Stimulated activated CD4-positive, alpha-beta T cell treated with anti-CD3 and anti-CD28 coated beads, TNF-alpha, amount 100 ng/mL, for 4 hours (primary cell): ENCODE data around the gene TMEM132C.

Experiments
- DNase-seq, 3 experiments: peaks; one replicate each; pipeline ENCODE4 v3.0.0-alpha.2; 2020; ENCODE audit warnings: low read depth in 3 of 3

The TMEM132C gene

DNA sequence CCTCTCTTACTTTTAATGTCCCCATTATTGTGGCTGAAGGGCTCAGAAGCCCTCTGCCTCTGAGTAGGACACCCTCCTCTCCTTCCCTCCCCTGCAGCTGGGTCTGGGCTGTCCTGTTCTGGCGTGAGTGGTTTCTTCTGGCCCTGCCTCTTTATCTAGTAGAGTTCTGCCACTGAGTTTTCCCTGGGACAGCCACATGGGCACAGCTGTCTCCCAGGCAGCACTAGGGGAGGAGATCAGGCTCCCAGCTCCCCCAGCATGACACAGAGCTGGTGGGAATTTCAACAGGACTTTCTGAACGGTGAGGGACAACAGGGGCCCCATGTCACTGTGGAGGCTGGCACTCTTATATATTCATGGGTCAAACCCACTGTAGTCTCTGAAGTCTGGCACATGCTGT lies 21.4 kb downstream of the TMEM132C start:
- no peak for DNase-seq

DNA sequence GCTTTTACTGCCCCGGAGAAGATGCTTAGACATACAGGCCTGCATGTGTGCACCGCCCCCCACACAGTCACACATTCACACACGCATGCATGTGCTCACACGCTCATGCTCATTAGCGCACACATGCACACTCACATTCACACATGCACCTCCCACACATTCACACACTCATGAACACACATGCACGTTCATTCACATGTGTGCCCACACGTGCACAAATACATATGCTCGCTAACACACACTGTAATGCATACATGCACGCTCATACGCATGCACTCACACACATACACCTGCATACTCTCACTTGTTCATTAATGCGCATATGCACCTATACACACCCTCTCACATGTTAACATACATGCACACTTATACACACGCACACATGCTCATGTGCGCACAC lies 21.9 kb downstream of the TMEM132C start:
- no peak for DNase-seq

DNA sequence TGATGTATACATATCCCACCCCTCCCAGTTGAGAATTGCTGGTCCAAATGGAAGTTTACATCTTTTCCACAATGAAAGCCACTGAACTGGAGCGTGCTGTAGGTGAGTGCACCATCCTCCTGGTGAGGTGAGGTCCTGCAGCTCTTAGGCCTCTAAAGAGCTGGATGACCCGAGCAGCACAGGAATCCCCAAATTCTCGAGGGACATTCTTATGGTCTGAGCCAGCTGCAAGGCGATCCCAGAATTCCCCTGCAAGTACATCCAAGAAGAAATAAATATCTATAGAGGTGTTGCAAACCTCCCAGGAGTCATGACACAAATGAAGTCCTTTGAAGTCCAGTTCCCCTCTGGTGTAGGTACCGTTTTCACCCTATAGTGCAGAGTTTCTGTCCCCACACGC lies 24.0 kb downstream of the TMEM132C start:
- no peak for DNase-seq

DNA sequence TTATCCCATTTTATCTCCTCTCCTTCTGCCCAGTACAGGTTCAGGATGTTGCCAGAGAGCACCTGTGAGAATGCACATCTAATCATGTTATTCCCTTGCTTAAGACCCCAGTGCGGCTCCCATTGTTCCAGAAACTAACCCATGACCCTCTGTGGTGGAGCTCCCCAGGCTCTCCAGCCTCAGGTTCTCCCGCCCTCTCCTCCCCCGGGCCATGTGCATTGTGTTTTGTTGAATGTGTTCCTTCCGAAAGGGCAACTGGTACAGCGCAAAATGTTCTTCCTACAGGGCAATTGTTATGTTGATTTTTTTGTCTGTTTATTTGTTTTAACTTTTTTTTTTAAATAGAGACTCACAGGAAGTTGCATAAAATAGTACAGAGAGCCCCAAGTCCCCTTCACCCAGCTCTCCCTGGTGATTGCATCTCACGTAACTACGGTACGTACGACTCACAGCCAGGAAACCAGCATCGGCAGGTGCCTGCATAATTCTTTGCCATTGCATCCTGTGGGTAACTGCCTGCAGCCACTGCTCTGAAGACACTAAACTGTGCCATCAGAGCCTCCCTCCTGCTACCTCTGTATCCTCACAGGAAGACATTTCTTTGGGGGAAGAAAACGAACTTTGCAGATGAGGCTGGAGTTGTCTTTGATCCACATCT lies 31.2 kb downstream of the TMEM132C start:
- no peak for DNase-seq

DNA sequence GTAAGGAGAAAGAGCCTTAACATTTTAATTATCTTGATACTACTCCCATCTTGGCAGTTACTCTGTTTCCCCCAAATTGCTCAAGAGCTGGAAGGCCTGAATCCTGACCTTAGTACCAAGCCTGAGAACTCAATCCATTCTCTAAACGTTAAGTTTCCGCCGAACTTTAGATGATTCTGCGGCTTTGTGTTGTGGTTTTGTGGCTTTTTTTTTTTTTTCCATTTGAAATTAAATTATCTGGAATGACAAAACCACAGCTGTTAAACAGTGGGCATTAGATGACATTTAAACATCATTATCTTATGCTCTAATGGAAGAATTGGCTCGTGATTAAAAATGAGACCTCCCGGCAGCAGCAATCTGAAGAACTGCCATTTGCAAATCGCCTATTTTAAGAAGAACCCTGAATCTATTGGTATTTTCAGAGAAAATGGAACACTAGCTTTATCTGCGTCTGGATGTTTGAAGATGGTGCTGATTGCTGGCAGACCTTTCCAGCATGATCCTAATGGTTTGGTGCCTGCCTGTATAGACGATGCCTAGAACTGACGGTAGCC lies 38.4 kb downstream of the TMEM132C start:
- no peak for DNase-seq

DNA sequence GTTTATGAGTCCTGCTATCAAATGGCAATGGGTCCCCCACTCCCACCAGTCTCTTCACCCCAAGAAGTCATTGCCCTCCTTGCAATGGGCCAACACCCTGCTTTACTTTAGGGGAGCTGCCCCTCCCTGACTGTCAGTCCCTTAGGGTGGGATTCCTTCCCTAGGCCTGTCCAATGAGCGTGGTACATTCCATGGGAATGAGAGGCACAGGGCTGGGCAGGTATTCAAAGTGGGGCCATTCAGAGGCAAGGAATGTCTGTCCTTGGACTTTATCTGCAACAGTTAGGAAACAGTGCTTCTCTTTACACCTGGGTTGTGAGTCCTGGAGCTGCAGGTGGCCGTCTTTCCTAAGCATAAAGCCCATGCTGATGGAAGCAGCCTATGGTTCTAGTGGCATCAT lies 40.8 kb downstream of the TMEM132C start:
- DNase-seq = no peak

DNA sequence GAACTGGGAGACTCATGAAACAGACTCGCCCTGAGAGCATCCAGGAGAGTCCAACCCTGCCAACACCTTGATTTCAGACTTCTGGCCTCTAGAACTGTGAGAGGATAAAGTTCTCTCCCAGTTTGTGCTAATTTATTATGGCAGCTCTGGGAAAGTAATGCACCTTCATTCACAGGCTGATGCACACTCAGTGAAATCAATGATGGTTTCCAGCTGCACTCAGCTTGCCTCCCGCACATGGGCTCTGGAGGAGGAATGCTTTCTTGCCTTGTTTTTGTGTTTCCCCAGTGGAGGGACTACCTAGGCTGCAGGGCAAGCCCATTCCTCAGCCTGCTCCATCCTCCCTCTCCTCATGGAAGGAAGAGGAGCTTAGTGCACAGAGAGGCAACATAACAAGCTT lies 45.7 kb downstream of the TMEM132C start:
- DNase-seq = no peak

DNA sequence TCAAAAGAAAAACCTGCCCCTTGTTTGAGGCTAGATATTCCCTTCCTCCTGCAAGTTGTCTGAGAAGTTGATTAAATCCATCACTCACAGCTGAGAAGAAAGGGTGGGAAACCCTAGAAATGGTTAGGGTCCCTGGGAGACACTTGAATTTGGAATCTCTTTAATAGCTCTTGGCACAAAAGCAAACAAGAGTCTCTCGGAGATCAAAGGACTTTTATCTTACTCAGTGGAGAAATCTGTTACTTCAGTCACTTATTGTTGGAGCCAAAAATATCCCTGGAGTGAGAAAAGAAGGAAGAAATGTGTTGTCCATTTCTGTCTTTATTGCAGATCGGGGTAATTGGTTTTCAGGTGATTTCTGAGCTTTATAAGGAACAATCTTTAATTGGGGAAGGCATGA lies 47.0 kb downstream of the TMEM132C start:
- no peak for DNase-seq

DNA sequence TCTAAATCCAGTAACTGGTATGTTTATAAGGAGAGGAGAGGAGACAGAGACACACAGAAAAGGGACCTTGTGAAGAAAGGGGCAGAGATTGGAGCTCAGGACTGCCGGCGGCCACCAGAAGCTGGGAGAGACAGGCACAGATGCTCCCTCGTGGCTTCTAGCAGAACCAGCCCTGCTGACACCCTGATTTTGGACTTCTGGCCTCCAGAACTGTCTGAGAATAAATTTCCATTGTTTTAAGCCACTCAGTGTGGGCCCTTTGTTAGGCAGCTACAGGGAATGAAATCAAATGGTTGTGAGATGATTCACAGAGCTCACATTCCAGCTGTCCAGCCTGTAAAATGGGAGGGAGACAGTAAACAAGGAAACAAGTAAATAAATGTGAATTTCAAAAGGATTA lies 47.6 kb downstream of the TMEM132C start:
- no peak for DNase-seq

DNA sequence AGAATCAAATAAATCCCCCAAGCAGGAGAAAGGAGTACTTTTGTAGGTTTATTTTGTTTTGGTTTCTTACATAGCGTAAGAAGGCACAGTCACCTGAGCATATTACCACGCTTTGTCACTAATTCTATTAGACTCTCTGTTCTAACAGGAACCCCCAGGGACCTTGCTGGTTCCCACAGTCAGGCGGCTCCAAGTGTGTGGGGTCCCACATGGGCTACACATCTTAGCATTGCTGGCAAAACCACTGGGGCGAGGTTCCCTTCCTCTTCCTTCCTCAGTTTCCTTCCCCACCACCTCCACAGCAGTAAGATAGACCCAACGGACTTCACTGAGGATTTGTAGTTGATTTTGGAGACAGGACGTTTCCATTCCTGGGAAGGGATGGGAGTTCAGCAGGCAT lies 49.1 kb downstream of the TMEM132C start:
- no peak for DNase-seq

DNA sequence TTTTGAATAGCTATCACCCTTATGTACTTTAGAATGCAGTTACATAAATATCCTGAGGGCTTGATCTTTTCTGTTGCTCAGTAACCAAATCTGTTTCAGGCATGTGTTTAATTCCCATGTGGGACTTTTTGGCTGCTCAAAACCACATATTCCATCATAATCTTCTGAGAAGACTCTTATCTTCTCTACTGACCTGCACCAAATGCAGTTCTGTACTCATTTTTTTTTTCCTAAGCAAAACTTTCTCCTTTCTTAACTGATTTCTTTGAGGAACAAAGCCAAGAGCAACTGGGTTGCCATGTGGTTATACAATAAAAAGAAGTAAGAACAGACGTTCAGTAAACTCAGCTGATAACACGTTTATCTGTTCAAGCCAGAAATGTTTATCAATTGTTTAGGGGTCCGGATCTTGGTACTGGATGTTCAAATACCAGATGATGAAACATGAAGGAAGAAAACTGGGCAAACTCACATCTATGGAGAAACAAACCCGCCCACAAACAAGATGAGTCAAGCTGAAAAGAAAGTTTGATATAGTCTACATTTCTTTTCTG lies 50.1 kb downstream of the TMEM132C start:
- no peak for DNase-seq

DNA sequence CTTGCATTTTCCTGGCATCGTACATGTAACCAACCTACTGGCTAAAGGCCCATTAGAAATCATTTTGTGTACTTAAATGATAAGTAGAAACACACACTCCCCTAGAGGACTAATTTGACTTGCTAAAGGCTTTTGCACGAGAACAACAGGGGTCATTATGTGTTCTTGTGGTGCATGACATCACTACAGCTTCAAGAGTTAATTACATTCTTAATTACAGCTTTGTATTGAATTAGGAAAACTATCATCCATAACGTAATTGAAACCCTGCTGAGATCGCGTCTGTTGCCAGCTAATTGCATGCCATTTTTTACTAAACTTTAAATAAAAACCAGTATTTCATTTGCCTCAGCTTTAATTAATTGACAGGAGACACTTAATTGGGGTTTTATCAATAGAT lies 51.4 kb downstream of the TMEM132C start:
- no peak for DNase-seq

DNA sequence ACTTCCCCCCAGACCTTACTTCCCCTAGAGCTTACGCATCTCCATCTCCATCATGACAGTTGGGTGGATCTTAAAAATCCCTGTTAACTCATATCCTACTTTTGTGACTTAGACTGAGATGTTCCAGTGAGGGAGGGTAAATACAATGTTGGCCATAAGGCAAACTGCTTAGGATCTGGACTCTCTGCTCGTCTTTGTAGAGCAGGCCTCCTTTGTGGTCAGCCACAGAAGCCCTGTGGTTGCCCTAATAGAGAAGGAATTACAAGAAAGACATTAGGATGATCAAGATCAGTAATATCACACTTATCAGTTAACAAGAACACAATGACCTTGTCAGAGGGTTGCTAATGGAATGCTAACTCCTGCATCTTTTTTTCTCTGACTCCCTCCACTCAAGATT lies 52.0 kb downstream of the TMEM132C start:
- DNase-seq = no peak

DNA sequence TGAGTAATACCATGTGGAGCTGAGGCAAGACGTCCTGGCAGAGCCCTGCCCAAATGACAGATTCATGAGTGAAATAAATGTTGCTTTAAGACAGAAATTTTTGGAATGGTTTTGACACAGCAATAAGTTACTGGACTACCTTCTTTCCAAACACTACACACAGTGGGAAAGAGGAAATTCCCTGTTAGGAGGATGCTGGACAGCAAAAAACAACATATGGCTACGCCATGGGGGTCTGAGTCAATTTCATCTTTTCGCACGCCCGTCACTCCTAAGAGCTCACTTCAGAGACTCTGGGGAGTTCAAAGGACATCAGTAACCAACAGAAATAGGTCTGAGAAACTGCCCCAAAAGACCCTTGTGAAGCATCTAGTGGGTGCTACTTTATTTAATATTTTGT lies 55.4 kb downstream of the TMEM132C start:
- DNase-seq = no peak

DNA sequence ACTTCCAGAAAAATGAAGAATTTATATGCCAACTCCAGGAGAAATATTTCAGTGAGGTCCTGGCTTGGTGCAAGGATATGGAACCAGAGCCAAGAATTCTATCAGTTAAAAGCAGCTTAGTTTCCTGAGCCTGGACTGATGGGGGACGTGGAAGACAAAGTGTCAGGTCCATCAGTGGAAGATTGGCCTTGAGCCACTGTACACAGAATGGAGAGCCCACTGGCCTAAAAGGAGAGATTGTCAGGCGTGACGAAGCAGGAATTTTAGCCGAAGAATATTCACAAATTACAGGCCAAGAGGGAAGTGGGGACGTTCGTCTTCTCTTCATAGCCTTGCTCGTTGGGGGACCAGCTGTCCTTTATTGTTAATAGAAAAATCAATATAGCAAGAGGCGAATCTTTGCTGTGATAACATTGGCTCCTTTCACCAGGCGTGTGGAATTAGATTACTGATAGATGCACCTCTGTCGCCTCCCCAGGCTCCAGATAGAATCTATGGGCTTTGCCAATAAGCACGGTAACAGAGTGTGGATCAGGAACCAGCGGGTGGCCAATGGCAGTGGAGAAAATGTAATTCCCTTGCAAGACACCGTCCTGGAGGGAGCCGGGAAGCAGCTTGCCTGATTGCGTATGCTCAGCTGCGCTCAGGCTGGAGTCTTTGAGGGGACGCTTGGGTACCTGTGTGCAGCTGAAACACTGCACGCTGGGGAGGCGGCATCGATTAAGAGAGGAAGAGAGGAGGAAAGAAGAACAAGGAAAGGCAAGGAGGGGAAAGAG lies 56.4 kb downstream of the TMEM132C start:
- no peak for DNase-seq

DNA sequence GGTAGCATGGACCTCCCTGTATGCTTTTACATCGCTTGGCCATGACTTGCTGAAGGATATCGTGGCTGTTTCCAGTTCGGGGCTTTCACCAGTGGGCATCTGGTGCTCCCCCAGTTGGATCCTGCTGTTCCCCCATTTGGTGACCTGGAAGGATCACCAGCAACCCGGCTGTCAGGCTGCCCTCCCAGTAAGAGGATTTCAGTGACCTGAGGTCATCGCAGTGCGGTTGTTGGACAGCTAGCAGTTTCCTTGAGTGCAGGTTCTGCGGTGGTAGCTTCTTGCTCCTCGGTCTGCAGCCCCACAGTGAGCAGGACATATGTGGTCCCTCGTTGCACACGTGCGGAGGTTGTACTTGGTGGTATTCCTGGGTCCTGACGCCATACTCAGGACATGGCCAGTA lies 58.7 kb downstream of the TMEM132C start:
- no peak for DNase-seq

DNA sequence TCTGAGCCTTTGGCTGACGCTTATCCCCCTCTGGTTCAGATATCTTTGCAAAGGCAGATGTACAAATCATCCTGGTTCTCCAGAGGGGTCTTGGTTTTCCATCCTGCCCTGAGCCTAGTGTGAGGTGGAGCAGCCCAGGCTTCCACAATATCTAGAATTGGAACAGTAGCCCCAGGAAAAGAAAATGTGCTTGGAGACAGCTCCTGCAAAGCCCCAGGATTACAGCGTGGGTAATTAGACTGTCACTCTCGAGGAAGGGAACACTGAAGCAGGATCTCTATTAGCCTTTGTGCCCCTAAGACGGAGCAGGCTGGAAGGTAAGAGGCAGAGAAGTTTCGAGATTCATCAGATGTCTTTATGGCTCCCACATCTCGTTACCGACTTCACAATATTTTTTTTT lies 59.4 kb downstream of the TMEM132C start:
- DNase-seq = no peak

DNA sequence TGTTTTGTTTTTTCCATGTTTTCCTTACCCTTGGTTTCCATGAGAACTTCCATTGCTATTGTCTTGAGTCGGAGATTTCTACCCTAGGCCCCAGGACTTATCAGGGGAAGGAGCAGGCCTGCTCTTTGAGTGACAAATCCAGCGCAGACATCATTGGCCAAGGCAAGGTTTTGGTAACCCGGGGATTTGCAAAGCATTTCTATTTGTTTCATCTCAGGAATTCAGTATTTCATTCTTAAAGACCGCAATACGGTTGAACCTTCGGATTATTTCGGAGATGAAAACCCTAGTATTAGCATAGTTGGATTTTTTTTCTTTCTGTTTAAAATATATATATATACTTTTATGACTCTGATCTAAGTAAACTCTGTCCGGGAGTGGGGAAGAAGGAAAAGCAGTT lies 62.0 kb downstream of the TMEM132C start:
- DNase-seq = no peak

DNA sequence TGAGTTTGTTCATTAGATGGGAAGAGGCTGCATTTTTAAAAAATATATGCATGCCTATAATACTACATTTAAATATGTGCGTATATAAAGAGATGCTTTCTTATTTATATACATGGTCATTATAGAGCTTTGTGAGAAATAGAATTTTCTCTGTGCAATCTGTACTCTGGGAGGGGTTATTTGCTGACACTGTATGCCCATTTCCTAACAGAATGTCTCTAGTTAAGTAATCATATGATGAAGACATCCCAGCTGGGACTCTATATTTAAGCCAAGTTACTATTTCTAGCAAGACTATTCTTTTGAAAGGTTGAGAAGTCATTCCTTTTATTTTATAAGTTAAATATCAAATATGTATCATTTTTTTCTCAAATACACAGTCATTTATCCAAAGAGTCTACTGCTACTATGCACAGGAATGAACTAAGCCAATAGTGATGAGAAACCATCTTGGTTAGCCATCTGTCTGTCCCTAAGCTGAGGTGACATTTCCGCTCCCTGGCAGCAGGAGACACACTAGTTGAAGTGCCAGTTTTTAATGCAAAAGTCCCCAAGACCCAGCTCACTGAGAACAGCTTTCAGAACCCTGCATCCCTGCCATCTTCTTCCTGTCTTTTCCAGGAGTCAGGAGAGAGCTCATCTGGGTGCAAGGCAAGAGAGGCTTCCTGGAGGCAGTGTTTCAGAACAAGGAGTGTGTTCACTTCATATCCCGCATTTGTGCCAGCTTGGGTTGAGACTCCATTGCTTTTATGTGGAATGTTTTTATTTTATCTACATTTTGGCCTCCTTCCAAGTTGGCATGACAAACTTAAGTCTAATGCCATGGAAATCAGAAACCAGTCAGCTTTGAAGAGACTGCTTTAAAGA lies 69.5 kb downstream of the TMEM132C start:
- no peak for DNase-seq

DNA sequence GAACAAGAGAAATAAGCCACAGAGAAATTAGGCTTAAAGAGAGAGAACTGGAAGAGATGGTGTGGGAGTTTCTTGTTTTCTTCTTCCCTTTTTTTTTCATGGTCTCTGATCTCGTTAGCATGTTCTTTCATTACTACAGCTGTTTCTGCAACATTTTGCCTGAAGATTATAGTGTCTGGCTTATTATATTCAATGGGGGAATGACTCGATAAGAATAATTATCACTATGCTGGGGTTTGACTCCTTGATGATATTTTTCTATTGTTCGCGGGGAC lies 70.0 kb downstream of the TMEM132C start:
- DNase-seq = no peak

DNA sequence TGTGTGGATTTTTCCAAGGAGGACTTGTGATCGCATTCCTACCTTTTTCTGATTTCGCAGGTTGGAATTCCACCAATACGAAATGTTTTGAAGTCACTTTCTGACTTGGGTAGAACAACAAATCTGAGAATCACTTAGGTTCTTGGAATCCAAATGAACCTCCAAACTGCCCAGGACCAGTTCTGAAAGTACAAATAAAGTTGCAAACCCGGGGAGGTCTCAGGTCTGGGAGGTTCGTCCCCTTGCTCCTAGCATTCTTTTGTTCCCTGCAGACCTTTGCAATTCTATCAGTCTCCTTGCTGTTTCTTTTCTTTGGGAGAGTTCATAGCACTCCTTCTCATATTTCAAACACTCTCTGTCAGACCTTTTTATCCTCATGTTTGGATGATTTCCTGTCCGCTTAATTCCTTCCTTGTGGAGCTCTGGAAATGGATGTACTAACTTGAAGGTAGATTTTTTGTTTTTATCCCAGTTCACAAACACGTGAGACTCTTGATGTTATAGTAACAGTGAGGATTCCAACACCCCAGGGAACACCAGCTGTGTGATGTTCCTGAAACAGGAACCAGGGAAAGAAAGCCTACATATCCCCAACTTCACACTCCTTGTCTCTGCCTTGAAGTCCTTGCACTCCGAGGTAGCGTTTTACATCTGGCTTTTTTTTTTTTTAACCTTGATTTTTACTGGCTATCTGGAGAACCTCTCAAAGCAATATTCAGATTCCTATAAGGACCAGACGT lies 70.6 kb downstream of the TMEM132C start:
- DNase-seq = no peak
